Colon (tissue), 2 donors: ENCODE measurements around the gene TCEAL2.
"Not testable (repeated sequence)": the region's sequence is repeated elsewhere in the genome, so short reads cannot be mapped to it uniquely, and the experiment has no call there.

ENCODE experiments used
- FAIRE-seq: peaks from 2 replicates; lab custom pipeline; 2012; peaks lifted over from hg19 to GRCh38; lab: Jason Lieb, UNC
- donor health status: control.
- donor health status: control.

TCEAL2 gene

GRCh38 chrX:102125436-102125835, at the start of gene TCEAL2:
TSS of gene TCEAL2 (plus strand) at chrX:102125679. CDS start at chrX:102126831, 1,152 bp downstream.
- not testable (repeated sequence) for FAIRE-seq

- FAIRE-seq: no peak
Observed at GRCh38 chrX:102077426-102077825, 48.1 kb upstream of the TCEAL2 start.

GRCh38 chrX:102085706-102086105, 39.8 kb upstream of the TCEAL2 start:
- peak; percentile 49 for FAIRE-seq

GRCh38 chrX:102113367-102113766, 12.1 kb upstream of the TCEAL2 start:
- FAIRE-seq: peak; percentile 75

- FAIRE-seq: no peak
Observed at GRCh38 chrX:102115748-102116147, 9.7 kb upstream of the TCEAL2 start.

- not testable (repeated sequence) for FAIRE-seq
Observed at GRCh38 chrX:102125014-102125413, 465 bp upstream of the TCEAL2 start.

- FAIRE-seq: not testable (repeated sequence)
Observed at GRCh38 chrX:102126080-102126818, 770 bp downstream of the TCEAL2 start.

- FAIRE-seq: no peak
Observed at GRCh38 chrX:102126863-102127262, 1.4 kb downstream of the TCEAL2 start.

- peak; percentile 18 for FAIRE-seq
Observed at GRCh38 chrX:102129473-102129872, 4.0 kb downstream of the TCEAL2 start.

GRCh38 chrX:102138064-102138463, 12.6 kb downstream of the TCEAL2 start:
- no peak for FAIRE-seq

GRCh38 chrX:102140876-102141275, 15.4 kb downstream of the TCEAL2 start:
- peak; percentile 5 for FAIRE-seq

GRCh38 chrX:102141631-102142030, 16.2 kb downstream of the TCEAL2 start:
- not testable (repeated sequence) for FAIRE-seq

GRCh38 chrX:102142274-102142673, 16.8 kb downstream of the TCEAL2 start, which contains the start of gene TCEAL6:
TSS of gene TCEAL6 (minus strand) at chrX:102142481.
- FAIRE-seq: not testable (repeated sequence)

GRCh38 chrX:102154218-102154860, 28.9 kb downstream of the TCEAL2 start:
- FAIRE-seq: no peak

- no peak for FAIRE-seq
Observed at GRCh38 chrX:102154900-102155805, 29.7 kb downstream of the TCEAL2 start.

GRCh38 chrX:102155806-102156179, 30.3 kb downstream of the TCEAL2 start, which contains the start of gene BEX5:
TSS of gene BEX5 (minus strand) at chrX:102155977. CDS start at chrX:102154265, 1,712 bp downstream.
- FAIRE-seq: no peak
